Fibroblast of peridontal ligament (primary cell): ENCODE results near the gene NCOA6.
"Not testable (repeated sequence)": the region's sequence is repeated elsewhere in the genome, so short reads cannot be mapped to it uniquely, and the experiment has no call there.

Source experiments
- DNase-seq: peaks from one replicate; pipeline ENCODE4 v3.0.0-alpha.2; 2010; ENCODE audit errors: extremely low read depth

NCOA6 gene

GRCh38 chr20:34774886-34775285 is 50.6 kb downstream of the NCOA6 start:
- no peak for DNase-seq

- DNase-seq, result no peak
These were observed 51.0 kb downstream of the NCOA6 start for GRCh38 chr20:34774449-34774848.

GRCh38 chr20:34773726-34774125 is 51.7 kb downstream of the NCOA6 start:
- peak; percentile 58 for DNase-seq

GRCh38 chr20:34772437-34772836 is 53.0 kb downstream of the NCOA6 start:
- no peak for DNase-seq

- no peak for DNase-seq
These were observed 53.8 kb downstream of the NCOA6 start for GRCh38 chr20:34771680-34772081.

- DNase-seq, result no peak
These were observed 57.4 kb downstream of the NCOA6 start for GRCh38 chr20:34768096-34768495.

- DNase-seq, result no peak
These were observed 63.4 kb downstream of the NCOA6 start for GRCh38 chr20:34762031-34762555.

- no peak for DNase-seq
These were observed 70.1 kb downstream of the NCOA6 start for GRCh38 chr20:34755367-34755766.

GRCh38 chr20:34754611-34755010 is 70.8 kb downstream of the NCOA6 start:
- DNase-seq, result no peak

- peak; percentile 79 for DNase-seq
These were observed 71.6 kb downstream of the NCOA6 start for GRCh38 chr20:34753706-34754461.

- DNase-seq, result no peak
These were observed 74.0 kb downstream of the NCOA6 start for GRCh38 chr20:34751453-34751852.

- DNase-seq, result no peak
These were observed 75.0 kb downstream of the NCOA6 start for GRCh38 chr20:34750484-34750883.

GRCh38 chr20:34748709-34749108 is 76.7 kb downstream of the NCOA6 start:
- no peak for DNase-seq

GRCh38 chr20:34747479-34747878 is 78.0 kb downstream of the NCOA6 start:
- DNase-seq, result no peak

GRCh38 chr20:34746674-34747073 is 78.8 kb downstream of the NCOA6 start:
- DNase-seq, result no peak

GRCh38 chr20:34744847-34745246 is 80.6 kb downstream of the NCOA6 start:
- no peak for DNase-seq

- DNase-seq, result no peak
These were observed 81.1 kb downstream of the NCOA6 start for GRCh38 chr20:34744340-34744739.

- no peak for DNase-seq
These were observed 82.4 kb downstream of the NCOA6 start for GRCh38 chr20:34743039-34743438.

GRCh38 chr20:34736106-34736735 is 89.2 kb downstream of the NCOA6 start:
- DNase-seq, result no peak

GRCh38 chr20:34732523-34732922 is 92.9 kb downstream of the NCOA6 start:
- DNase-seq, result no peak

GRCh38 chr20:34729416-34729815 is 96.0 kb downstream of the NCOA6 start:
- DNase-seq, result no peak

- no peak for DNase-seq
These were observed 101.3 kb downstream of the NCOA6 start for GRCh38 chr20:34724172-34724571.

- DNase-seq, result not testable (repeated sequence)
These were observed 102.9 kb downstream of the NCOA6 start for GRCh38 chr20:34722560-34722959.
